Activated naive CD4-positive, alpha-beta T cell treated with anti-CD3 and anti-CD28 coated beads, Interleukin-2, amount 50 U/mL, for 24 hours (primary cell): ENCODE results near the gene EFNA3.
A peak's percentile ranks its signal among the peaks of the same experiment; 100 is the strongest.

Source experiments
- H3K27ac Mint-ChIP-seq: one replicate; pipeline ENCODE4 v1.8.0; 2021; ENCODE audit warnings: mild to moderate bottlenecking, mixed read lengths
- H3K27me3 Mint-ChIP-seq: one replicate; pipeline ENCODE4 v1.8.0; 2021; ENCODE audit warnings: mixed read lengths
- H3K36me3 Mint-ChIP-seq: one replicate; pipeline ENCODE4 v1.8.0; 2021; ENCODE audit warnings: mixed read lengths
- H3K4me1 Mint-ChIP-seq: one replicate; pipeline ENCODE4 v1.8.0; 2021; ENCODE audit warnings: mixed read lengths
- H3K4me3 Mint-ChIP-seq: one replicate; pipeline ENCODE4 v1.8.0; 2021; ENCODE audit warnings: mild to moderate bottlenecking, mixed read lengths
- H3K9me3 Mint-ChIP-seq: one replicate; pipeline ENCODE4 v1.8.0; 2021; ENCODE audit warnings: mixed read lengths

The EFNA3 gene, protein sequence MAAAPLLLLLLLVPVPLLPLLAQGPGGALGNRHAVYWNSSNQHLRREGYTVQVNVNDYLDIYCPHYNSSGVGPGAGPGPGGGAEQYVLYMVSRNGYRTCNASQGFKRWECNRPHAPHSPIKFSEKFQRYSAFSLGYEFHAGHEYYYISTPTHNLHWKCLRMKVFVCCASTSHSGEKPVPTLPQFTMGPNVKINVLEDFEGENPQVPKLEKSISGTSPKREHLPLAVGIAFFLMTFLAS

DNA sequence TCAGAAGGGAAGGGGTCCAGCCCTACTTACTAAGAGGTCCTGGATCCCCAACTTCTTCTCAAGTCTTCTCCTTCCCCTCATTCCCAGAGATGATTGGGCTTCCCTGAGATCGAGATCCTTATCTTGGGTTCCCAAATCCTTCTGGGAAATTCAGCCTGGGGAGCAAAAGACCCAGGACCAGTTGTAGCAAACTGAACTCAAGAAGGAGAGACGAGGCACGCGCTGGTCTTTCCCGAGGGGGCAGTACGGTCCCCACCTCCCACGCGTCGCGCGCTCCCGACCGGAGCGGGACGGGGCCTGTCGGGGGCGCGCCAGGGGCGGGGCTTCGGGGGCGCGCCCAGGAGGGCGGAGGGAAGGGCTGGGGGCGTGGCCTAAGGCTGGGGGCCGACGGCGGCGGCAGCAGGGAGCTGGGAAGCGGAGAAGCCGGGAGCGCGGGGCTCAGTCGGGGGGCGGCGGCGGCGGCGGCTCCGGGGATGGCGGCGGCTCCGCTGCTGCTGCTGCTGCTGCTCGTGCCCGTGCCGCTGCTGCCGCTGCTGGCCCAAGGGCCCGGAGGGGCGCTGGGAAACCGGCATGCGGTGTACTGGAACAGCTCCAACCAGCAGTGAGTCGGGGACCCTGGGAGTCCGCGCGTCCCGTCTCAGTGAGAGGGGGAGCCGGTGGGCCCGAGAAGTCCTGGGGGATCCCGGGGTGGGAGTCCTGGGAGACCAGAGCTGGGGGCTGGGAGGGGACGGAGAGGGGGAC lies at the start of gene EFNA3:
TSS of gene EFNA3 (plus strand) at position 369 of the 741 bp plus-strand sequence. CDS start at position 474, 105 bp downstream.
- H3K36me3 Mint-ChIP-seq, result no peaks in the 10 kb centered on the region
- peak within 1 kb of the TSS; percentile 26 for H3K27ac Mint-ChIP-seq

DNA sequence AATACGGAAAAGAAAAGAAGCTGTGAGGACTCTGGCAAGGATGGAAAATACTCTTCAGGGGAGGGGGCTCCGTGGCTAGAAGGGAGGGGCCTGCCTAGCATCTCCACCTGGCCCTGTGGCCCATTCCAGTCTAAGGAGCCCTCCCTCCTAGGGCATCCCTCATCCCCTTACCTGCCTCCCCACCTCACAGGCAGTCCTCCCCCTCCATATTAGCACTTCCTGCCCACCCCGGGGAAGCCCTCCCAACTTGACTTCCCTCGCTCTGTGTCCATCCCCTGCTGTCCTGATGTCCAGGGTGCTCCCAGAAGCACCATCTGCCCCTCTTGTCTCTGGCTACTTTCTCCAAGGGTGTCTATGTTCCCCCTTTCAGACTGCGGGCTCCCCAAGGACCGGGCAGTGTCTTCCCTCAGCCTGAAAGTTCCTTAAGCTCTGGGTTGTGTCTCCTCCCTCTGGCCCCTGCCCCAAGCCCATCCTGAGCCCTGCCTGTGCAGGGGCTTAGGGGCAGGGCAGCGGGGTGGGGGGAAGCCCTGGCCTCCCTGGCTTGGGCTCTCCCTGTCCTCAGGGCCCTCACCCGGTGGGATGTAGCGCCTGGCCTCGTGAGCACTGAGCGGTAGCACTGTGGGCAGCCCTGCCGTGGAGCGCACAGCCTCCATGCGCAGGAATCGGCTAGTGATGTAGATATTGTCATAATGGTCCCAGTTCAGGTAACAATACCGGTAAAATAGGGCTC lies 49.0 kb upstream of the EFNA3 start:
- Mint-ChIP-seq H3K36me3 (no peaks in the 10 kb centered on the region), H3K27me3 (no peaks in the 10 kb centered on the region), H3K4me1 (no peaks in the 10 kb centered on the region), H3K9me3 (no peaks in the 10 kb centered on the region), H3K4me3 (no peak overlapping the region), H3K27ac (no peak overlapping the region)

More for the DNA sequence above, at the start of gene EFNA3:
- peaks cover 41% of the 10 kb centered on the region for H3K4me1 Mint-ChIP-seq
- peak within 1 kb of the TSS; percentile 87 for H3K4me3 Mint-ChIP-seq
- H3K9me3 Mint-ChIP-seq, result no peaks in the 10 kb centered on the region
- H3K27me3 Mint-ChIP-seq, result peaks cover 15% of the 10 kb centered on the region

DNA sequence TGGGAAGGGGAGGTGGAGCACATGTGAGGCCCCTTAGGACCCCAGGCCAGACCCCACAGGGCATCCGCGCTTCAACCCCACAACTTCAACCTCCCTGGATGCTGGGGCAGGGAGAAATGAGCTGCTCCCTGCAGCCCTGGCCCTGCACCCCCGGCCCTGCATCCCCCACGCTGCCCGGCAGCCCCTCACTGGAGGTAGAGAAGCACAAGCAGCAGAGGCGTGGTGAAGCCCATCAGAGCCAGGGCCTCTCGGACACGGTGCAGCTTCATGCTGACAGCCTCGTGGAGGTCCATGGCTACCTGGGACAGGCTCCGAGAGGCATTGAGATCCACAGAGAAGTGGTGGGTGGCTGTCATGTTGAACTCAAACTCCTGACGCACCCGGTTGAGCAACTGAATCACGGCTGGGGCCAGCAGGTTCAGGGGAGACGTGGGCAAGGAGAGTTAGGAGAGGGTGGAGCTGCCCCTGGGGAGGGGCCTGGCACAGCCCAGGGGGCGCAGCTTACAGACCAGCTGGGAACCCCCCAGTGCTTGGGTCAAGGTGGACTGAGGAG lies 48.3 kb upstream of the EFNA3 start:
- Mint-ChIP-seq H3K36me3 (no peaks in the 10 kb centered on the region), H3K4me1 (no peaks in the 10 kb centered on the region), H3K4me3 (no peak overlapping the region), H3K27ac (no peak overlapping the region), H3K9me3 (no peaks in the 10 kb centered on the region), H3K27me3 (no peaks in the 10 kb centered on the region)

- peak overlapping the region; percentile 46 for H3K27ac Mint-ChIP-seq
- H3K4me1 Mint-ChIP-seq, result no peaks in the 10 kb centered on the region
- no peaks in the 10 kb centered on the region for H3K9me3 Mint-ChIP-seq
- H3K36me3 Mint-ChIP-seq, result no peaks in the 10 kb centered on the region
- no peak overlapping the region for H3K4me3 Mint-ChIP-seq
- H3K27me3 Mint-ChIP-seq, result no peaks in the 10 kb centered on the region
Observed at GRCh38 chr1:155030899-155031298, 47.7 kb upstream of the EFNA3 start.

DNA sequence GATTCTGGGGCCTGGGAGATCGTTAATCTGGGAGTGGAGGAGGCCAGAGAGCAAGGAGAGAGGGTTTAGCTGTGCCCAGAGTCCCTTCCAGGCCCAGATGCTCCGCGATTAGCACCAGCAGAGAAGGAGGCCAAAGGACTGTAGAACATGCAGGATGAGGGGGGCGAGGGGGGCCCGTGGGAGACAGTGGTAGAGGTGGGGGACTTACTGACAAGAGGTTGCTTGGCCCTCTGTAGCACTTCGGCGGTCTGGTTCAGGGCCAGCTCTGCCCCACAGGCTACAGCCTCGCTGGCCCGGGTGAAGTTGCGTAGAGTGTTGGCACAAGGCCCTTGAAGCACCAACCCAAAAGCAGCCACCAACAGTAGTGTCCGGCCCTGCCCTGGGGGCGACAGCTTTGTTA lies 45.8 kb upstream of the EFNA3 start:
- no peaks in the 10 kb centered on the region for H3K4me1 Mint-ChIP-seq
- no peaks in the 10 kb centered on the region for H3K9me3 Mint-ChIP-seq
- H3K36me3 Mint-ChIP-seq, result no peaks in the 10 kb centered on the region
- H3K27ac Mint-ChIP-seq, result no peak overlapping the region
- no peak overlapping the region for H3K4me3 Mint-ChIP-seq
- no peaks in the 10 kb centered on the region for H3K27me3 Mint-ChIP-seq

GRCh38 chr1:155033524-155033923 lies 45.1 kb upstream of the EFNA3 start, which contains the start of the genes DCST1 and DCST2:
DCST1 (plus strand) TSS chr1:155033824; CDS start chr1:155034037, 213 bp downstream.
DCST2 (minus strand) TSS chr1:155033781; CDS start chr1:155033701, 80 bp downstream.
- no peaks in the 10 kb centered on the region for H3K27me3 Mint-ChIP-seq
- no peak within 1 kb of the TSS for H3K4me3 Mint-ChIP-seq
- H3K27ac Mint-ChIP-seq, result no peak within 1 kb of the TSS
- no peaks in the 10 kb centered on the region for H3K36me3 Mint-ChIP-seq
- no peaks in the 10 kb centered on the region for H3K9me3 Mint-ChIP-seq
- H3K4me1 Mint-ChIP-seq, result no peaks in the 10 kb centered on the region

DNA sequence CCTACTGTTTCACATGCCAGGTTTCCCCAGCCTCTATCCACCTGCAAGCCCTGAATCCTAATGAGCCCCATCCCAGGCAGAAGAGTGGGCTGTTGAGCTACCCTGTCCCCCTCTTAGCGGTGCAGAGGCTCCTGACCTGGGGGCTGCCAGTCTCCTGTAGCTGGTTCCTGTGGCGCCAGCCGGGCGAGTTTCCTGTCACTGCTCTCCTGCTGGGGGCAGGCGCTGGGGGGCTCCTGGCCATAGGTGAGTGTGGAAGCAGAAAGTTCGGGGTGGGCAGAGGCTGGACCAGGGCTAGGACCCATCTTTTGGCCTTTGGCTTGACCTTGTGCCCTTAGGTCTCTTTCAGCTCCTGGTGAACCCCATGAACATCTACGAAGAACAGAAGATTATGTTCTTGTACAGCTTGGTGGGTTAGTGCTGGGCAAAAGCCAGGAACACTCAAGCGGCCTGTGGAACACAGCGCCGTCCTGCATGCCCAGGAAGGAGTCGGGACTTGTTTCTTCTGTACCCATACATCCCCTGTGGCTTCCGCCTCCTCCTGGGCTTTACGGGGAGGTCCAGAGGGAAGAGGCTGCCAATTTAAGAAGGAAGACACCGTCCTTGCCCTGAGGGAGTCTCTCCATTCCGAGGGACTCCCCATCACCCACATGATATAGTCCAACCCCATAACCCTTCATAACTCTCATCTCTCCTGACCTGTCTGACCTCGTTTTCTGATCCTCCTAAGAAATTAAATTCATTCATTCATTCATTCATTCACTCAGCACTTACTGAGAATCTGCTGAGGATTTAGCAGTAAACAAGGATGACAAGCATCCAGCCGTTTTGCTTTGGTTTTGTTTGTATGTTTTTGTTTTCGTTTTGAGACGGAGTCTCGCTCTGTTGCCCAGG lies 44.1 kb upstream of the EFNA3 start:
- H3K4me1 Mint-ChIP-seq, result no peaks in the 10 kb centered on the region
- H3K36me3 Mint-ChIP-seq, result no peaks in the 10 kb centered on the region
- H3K27ac Mint-ChIP-seq, result peak overlapping the region; percentile 77
- H3K4me3 Mint-ChIP-seq, result no peak overlapping the region
- H3K27me3 Mint-ChIP-seq, result no peaks in the 10 kb centered on the region
- H3K9me3 Mint-ChIP-seq, result no peaks in the 10 kb centered on the region

DNA sequence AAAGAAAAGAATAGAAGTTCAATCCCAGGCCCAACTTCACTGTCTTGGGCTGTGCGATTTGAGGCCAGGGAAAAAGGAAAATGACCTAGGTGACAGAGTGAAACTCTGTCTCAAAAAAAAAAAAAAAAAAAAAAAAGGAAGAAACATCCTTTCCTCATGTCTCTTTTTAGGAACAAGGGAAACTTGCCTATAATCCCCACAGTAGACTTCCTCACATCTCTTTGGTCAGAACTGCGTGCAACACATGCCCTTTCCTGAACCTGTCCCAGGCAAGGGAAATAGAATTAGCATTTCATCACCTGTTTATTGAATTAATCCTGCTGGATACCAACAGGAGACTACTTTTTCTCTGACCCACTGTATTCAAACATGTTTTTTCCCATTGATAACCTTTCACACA lies 42.7 kb upstream of the EFNA3 start:
- Mint-ChIP-seq H3K27ac (no peak overlapping the region), H3K27me3 (no peaks in the 10 kb centered on the region), H3K4me1 (no peaks in the 10 kb centered on the region), H3K9me3 (no peaks in the 10 kb centered on the region), H3K36me3 (no peaks in the 10 kb centered on the region), H3K4me3 (no peak overlapping the region)

DNA sequence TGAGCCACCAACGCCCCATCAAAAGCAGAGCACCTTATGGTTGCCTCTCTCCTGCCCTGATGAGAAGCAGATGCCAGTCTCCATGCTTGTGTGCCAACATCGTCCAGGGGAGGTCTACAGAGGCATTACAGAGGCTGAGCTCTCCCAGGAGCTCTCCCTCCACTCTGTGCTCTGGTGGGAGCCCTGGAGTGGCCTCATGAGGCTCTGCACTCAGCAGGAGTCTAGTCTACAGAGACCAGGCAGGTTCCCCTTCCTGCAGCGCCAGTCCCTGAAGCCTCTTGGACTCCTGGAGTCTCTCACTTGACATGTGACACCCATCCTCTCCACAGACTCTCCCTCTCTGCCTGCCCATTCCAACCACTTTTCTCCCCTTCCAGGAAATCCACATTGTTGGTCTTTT lies 41.6 kb upstream of the EFNA3 start:
- H3K27ac Mint-ChIP-seq, result no peak overlapping the region
- no peaks in the 10 kb centered on the region for H3K27me3 Mint-ChIP-seq
- no peaks in the 10 kb centered on the region for H3K36me3 Mint-ChIP-seq
- H3K4me1 Mint-ChIP-seq, result no peaks in the 10 kb centered on the region
- no peaks in the 10 kb centered on the region for H3K9me3 Mint-ChIP-seq
- H3K4me3 Mint-ChIP-seq, result no peak overlapping the region

GRCh38 chr1:155037851-155038441 lies 40.7 kb upstream of the EFNA3 start:
- Mint-ChIP-seq H3K4me1 (no peaks in the 10 kb centered on the region), H3K9me3 (no peaks in the 10 kb centered on the region), H3K4me3 (no peak overlapping the region), H3K36me3 (no peaks in the 10 kb centered on the region), H3K27ac (no peak overlapping the region), H3K27me3 (no peaks in the 10 kb centered on the region)

DNA sequence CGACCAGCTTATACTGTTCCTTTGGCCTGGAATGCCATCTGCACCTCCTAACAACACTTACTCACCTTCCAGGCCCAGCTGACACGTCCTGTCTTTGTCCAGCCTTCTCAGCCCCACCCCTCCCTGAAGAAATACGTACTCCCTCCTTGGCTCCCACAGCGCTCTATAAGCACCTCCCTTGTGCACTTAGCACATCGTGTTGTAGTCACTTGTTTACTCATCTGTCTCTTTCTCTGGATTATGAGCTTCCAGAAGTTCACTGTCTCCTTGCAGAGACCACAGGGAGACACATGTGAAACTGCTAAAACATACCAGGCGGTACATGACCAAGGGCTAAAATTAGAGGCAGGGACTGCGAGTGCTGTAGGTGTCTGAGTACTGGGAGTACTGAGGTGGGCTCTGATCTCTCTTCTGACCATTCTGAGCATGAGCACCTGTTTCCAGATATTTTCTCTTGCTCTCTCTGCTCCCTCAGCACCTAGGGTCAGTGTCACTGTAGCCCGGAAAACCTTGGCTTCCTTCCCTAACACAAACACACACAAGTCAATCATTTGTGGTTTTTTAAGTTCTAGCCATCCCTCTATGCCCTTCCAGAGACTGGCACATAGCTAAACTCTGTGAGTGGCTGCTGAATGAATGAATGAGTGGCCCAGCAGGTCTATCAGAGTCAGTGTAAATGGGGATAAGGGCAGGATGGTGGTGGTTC lies 39.9 kb upstream of the EFNA3 start:
- H3K27me3 Mint-ChIP-seq, result no peaks in the 10 kb centered on the region
- no peaks in the 10 kb centered on the region for H3K36me3 Mint-ChIP-seq
- H3K9me3 Mint-ChIP-seq, result no peaks in the 10 kb centered on the region
- no peaks in the 10 kb centered on the region for H3K4me1 Mint-ChIP-seq
- no peak overlapping the region for H3K27ac Mint-ChIP-seq
- H3K4me3 Mint-ChIP-seq, result no peak overlapping the region

- no peaks in the 10 kb centered on the region for H3K36me3 Mint-ChIP-seq
- H3K4me1 Mint-ChIP-seq, result no peaks in the 10 kb centered on the region
- H3K4me3 Mint-ChIP-seq, result no peak overlapping the region
- H3K27me3 Mint-ChIP-seq, result no peaks in the 10 kb centered on the region
- no peaks in the 10 kb centered on the region for H3K9me3 Mint-ChIP-seq
- H3K27ac Mint-ChIP-seq, result no peak overlapping the region
Observed at GRCh38 chr1:155039308-155039669, 39.3 kb upstream of the EFNA3 start.

GRCh38 chr1:155040358-155041093 lies 38.1 kb upstream of the EFNA3 start:
- no peaks in the 10 kb centered on the region for H3K9me3 Mint-ChIP-seq
- no peaks in the 10 kb centered on the region for H3K36me3 Mint-ChIP-seq
- H3K4me3 Mint-ChIP-seq, result no peak overlapping the region

GRCh38 chr1:155042789-155043188 lies 35.8 kb upstream of the EFNA3 start:
- H3K27ac Mint-ChIP-seq, result peak overlapping the region; percentile 51
- H3K36me3 Mint-ChIP-seq, result no peaks in the 10 kb centered on the region
- peaks cover 5% of the 10 kb centered on the region for H3K4me1 Mint-ChIP-seq
- H3K4me3 Mint-ChIP-seq, result no peak overlapping the region
- H3K9me3 Mint-ChIP-seq, result no peaks in the 10 kb centered on the region
- H3K27me3 Mint-ChIP-seq, result no peaks in the 10 kb centered on the region

More at GRCh38 chr1:155040358-155041093, 38.1 kb upstream of the EFNA3 start:
- Mint-ChIP-seq H3K4me1 (peaks cover 5% of the 10 kb centered on the region), H3K27me3 (no peaks in the 10 kb centered on the region), H3K27ac (no peak overlapping the region)
